ENCODE measurements around the gene JAK2. TPM values are rescaled to one million over a fixed set of nuclear protein-coding genes. Genes with fewer than 3 reads are reported as not detected.

Gene JAK2
- total and polyA plus RNA-seq, 2 donors (not counting 3 experiments of a cell fraction or from before 2014, with no cell fraction given), result 2.1 to 10.3 TPM

GRCh38 chr9:4973246-4973645 lies 11.8 kb upstream of the JAK2 start:
- no peaks in the 10 kb centered on the region for H4K20me1 ChIP-seq (replicated peaks; ENCODE audit: control insufficient read depth, extremely low read depth, insufficient read depth, low read length)
- ChIA-PET CTCF (interaction anchor here (1.5 to 1.8 kb wide), 2 partner anchors 9 to 10 kb away, joined by 3 to 4 read pairs; no protein-coding TSS in a partner anchor), POLR2A (no interaction called here)
- intact Hi-C loops (cut with micrococcal nuclease), result no loop called here
- H3K4me1 ChIP-seq (ENCODE audit: control insufficient read depth, extremely low read depth, insufficient read depth, low read length), result no peaks in the 10 kb centered on the region
- H2AFZ ChIP-seq (ENCODE audit: low read depth, low read length), result no peak overlapping the region
- DNase-seq (ENCODE audit: low read depth, low spot score) (no peak), FAIRE-seq (no peak)
- H3K9me3 ChIP-seq (replicated peaks; ENCODE audit: control insufficient read depth, insufficient read depth, low read length), result no peaks in the 10 kb centered on the region
- no peaks in the 10 kb centered on the region for H3K9me1 ChIP-seq (replicated peaks; ENCODE audit: control insufficient read depth, extremely low read depth, insufficient read depth, low read length)
- no peak overlapping the region for H3K9ac ChIP-seq (replicated peaks; ENCODE audit: extremely low read depth, insufficient read depth, low read length)
- H3K4me2 ChIP-seq (ENCODE audit: insufficient read depth, low read length), result no peak overlapping the region
- no peak for TF ChIP-seq MYC (IDR thresholded peaks at IDR 0.05; ENCODE audit: low read depth, low read length)
- TF ChIP-seq POLR2AphosphoS5 (IDR thresholded peaks at IDR 0.05; ENCODE audit: insufficient read depth, low read depth, low read length), result no peak
- TF ChIP-seq EZH2 (IDR thresholded peaks at IDR 0.05; ENCODE audit: borderline replicate concordance, low read depth, low read length, severe bottlenecking), result no peak
- no peak for TF ChIP-seq POLR2A (IDR thresholded peaks at IDR 0.05; ENCODE audit: low read depth, low read length)
- no peak for TF ChIP-seq JUN (IDR thresholded peaks at IDR 0.05; ENCODE audit: borderline replicate concordance, insufficient read depth, insufficient read length, low read depth)
- TF ChIP-seq, protein P1, sequence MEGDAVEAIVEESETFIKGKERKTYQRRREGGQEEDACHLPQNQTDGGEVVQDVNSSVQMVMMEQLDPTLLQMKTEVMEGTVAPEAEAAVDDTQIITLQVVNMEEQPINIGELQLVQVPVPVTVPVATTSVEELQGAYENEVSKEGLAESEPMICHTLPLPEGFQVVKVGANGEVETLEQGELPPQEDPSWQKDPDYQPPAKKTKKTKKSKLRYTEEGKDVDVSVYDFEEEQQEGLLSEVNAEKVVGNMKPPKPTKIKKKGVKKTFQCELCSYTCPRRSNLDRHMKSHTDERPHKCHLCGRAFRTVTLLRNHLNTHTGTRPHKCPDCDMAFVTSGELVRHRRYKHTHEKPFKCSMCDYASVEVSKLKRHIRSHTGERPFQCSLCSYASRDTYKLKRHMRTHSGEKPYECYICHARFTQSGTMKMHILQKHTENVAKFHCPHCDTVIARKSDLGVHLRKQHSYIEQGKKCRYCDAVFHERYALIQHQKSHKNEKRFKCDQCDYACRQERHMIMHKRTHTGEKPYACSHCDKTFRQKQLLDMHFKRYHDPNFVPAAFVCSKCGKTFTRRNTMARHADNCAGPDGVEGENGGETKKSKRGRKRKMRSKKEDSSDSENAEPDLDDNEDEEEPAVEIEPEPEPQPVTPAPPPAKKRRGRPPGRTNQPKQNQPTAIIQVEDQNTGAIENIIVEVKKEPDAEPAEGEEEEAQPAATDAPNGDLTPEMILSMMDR (IDR thresholded peaks at IDR 0.05; ENCODE audit: extremely low read depth in 1 of 2, insufficient read depth in 1 of 2, low read depth in 1 of 2, low read length in 2 of 2), result no peak
- TF ChIP-seq, protein P2, sequence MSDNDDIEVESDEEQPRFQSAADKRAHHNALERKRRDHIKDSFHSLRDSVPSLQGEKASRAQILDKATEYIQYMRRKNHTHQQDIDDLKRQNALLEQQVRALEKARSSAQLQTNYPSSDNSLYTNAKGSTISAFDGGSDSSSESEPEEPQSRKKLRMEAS (IDR thresholded peaks at IDR 0.05; ENCODE audit: insufficient read depth, insufficient read length), result no peak
- TF ChIP-seq GATA2 (IDR thresholded peaks at IDR 0.05; ENCODE audit: insufficient read depth, insufficient read length, low read depth, low read length), result no peak
- no peak for TF ChIP-seq FOS (IDR thresholded peaks at IDR 0.05; ENCODE audit: borderline replicate concordance, insufficient read depth, low read length)
- BruUV-seq (replicated peaks), result no TSS peak
- H3K79me2 ChIP-seq (ENCODE audit: control insufficient read depth, insufficient read depth, low read length), result no peaks in the 10 kb centered on the region
- no peaks in the 10 kb centered on the region for H3K27me3 ChIP-seq (ENCODE audit: control insufficient read depth in 2 of 2, insufficient read depth in 2 of 2, low read length in 2 of 2)
- no peak overlapping the region for H3K4me3 ChIP-seq (replicated peaks in 1 of 3; ENCODE audit: insufficient read depth in 1 of 3, low read depth in 1 of 3, low read length in 3 of 3)
- H3K36me3 ChIP-seq (ENCODE audit: control insufficient read depth in 2 of 2, extremely low read depth in 1 of 2, insufficient read depth in 2 of 2, low read length in 2 of 2), result no peaks in the 10 kb centered on the region
- no peak overlapping the region for H3K27ac ChIP-seq (ENCODE audit: insufficient read depth, low read depth, low read length)
- dilution Hi-C loops (cut with MboI; ENCODE audit: extremely low pct_ligation_motif_present, low sequenced_read_pairs), result no loop called here
